PFSK-1 (cell line): ENCODE results near the gene AADAT.

ENCODE experiments used
- FOXP2 ChIP-seq: optimal IDR thresholded peaks from 2 replicates; pipeline ENCODE3; 2011; ENCODE audit warnings: borderline replicate concordance, control low read depth, inconsistent platforms; ENCODE audit not compliant: insufficient read depth; ENCODE audit errors: extremely low read length, extremely low read depth
- POLR2AphosphoS5 ChIP-seq: IDR thresholded peaks from 2 replicates; pipeline ENCODE4 v1.6.1; 2012; ENCODE audit warnings: low read depth, mild to moderate bottlenecking, control low read depth, low read length, moderate library complexity
- SIN3A ChIP-seq: IDR thresholded peaks from 2 replicates; pipeline ENCODE4 v1.6.1; 2012; ENCODE audit warnings: mild to moderate bottlenecking, low read length, moderate library complexity, borderline replicate concordance; ENCODE audit not compliant: insufficient read depth
- TAF1 ChIP-seq: IDR thresholded peaks from 2 replicates; pipeline ENCODE4 v1.6.1; 2012; ENCODE audit warnings: low read length, control low read depth, borderline replicate concordance; ENCODE audit not compliant: insufficient read depth

DNA sequence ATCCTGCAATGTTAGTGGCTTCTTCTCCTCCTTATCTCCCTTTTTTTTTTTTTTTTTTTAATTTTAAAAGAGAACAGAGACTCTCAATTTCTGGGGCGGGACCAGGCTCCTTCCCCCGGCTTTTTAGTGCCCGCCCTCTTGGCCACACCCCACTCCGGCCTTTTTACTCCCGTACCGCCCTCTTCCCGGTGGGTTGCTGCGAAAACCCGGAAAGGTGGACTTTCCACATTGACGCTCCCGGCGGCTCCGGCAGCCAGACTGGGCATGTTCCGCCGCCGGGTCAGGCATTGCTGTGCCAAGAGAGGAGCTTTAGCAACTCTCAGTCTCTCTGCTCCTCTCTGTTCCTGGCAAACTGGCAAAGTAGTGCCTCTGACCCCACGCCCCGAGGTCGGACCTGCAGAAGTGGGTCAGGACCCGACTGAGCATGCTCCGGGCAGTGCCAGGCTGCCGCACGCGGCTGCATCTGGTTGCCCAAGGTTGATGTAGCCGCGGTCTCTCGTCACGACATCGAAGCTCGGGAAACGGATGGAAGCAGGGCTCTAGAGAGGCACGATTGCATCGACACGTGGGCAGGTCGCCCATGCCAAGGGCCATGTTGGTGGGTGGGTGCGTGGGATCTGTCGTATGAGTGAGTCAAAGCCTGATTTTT is 62.5 kb downstream of the AADAT start:
- TF ChIP-seq POLR2AphosphoS5 (no peak), SIN3A (no peak), TAF1 (no peak), FOXP2 (no peak)
